Central memory CD8-positive, alpha-beta T cell (primary cell): ENCODE measurements around the gene SOX13.

Experiments used
- ATAC-seq: fragments of 150-1000 bp; cut with Tn5 transposase; replicated peaks from 2 replicates; pipeline ENCODE4 v1.10.0; 2022; ENCODE audit warnings: mild to moderate bottlenecking, moderate FRiP score, moderate number of reproducible peaks; ENCODE audit not compliant: poor library complexity, severe bottlenecking; ENCODE audit errors: extremely low read depth
- DNase-seq, 2 donors: peaks; one replicate each; pipeline ENCODE4 v3.0.0; 2021; ENCODE audit warnings: low spot score in 2 of 2
- H3K27ac Mint-ChIP-seq: one replicate; pipeline ENCODE4 v1.8.0; 2022; ENCODE audit warnings: low read depth, mild to moderate bottlenecking, moderate library complexity, mixed read lengths
- H3K27me3 Mint-ChIP-seq: one replicate; pipeline ENCODE4 v1.8.0; 2022; ENCODE audit warnings: mixed read lengths
- H3K36me3 Mint-ChIP-seq: one replicate; pipeline ENCODE4 v1.8.0; 2022; ENCODE audit warnings: mild to moderate bottlenecking, moderate library complexity, mixed read lengths; ENCODE audit not compliant: insufficient read depth
- H3K4me1 Mint-ChIP-seq: one replicate; pipeline ENCODE4 v1.8.0; 2022; ENCODE audit warnings: mixed read lengths
- H3K4me3 Mint-ChIP-seq: one replicate; pipeline ENCODE4 v1.8.0; 2022; ENCODE audit warnings: mild to moderate bottlenecking, moderate library complexity, mixed read lengths
- H3K9me3 Mint-ChIP-seq: one replicate; pipeline ENCODE4 v1.8.0; 2022; ENCODE audit warnings: mixed read lengths

SOX13 gene

GRCh38 chr1:204105131-204105515 lies 32.2 kb downstream of the SOX13 start:
- peak overlapping the region; percentile 61 for H3K4me3 Mint-ChIP-seq
- peak overlapping the region; percentile 93 for H3K27ac Mint-ChIP-seq

GRCh38 chr1:204106825-204107224 lies 33.9 kb downstream of the SOX13 start:
- H3K4me1 Mint-ChIP-seq: peaks cover 51% of the 10 kb centered on the region
- no peak overlapping the region for H3K4me3 Mint-ChIP-seq
- ATAC-seq (no peak), DNase-seq (no peak)
- H3K36me3 Mint-ChIP-seq: no peaks in the 10 kb centered on the region
- no peaks in the 10 kb centered on the region for H3K9me3 Mint-ChIP-seq
- no peaks in the 10 kb centered on the region for H3K27me3 Mint-ChIP-seq
- no peak overlapping the region for H3K27ac Mint-ChIP-seq

More at GRCh38 chr1:204105131-204105515, 32.2 kb downstream of the SOX13 start:
- H3K27me3 Mint-ChIP-seq: no peaks in the 10 kb centered on the region
- ATAC-seq: no peak
- H3K4me1 Mint-ChIP-seq: peaks cover 53% of the 10 kb centered on the region
- no peak for DNase-seq
- no peaks in the 10 kb centered on the region for H3K36me3 Mint-ChIP-seq
- no peaks in the 10 kb centered on the region for H3K9me3 Mint-ChIP-seq

- Mint-ChIP-seq H3K27ac (peak overlapping the region; percentile 55), H3K4me1 (peaks cover 47% of the 10 kb centered on the region), H3K27me3 (no peaks in the 10 kb centered on the region), H3K9me3 (no peaks in the 10 kb centered on the region), H3K36me3 (no peaks in the 10 kb centered on the region), H3K4me3 (no peak overlapping the region)
- no peak for ATAC-seq
- no peak for DNase-seq
Observed at GRCh38 chr1:204107892-204108291, 35.0 kb downstream of the SOX13 start.

GRCh38 chr1:204108312-204109141 lies 35.6 kb downstream of the SOX13 start:
- peak overlapping the region; percentile 64 for H3K27ac Mint-ChIP-seq
- H3K4me1 Mint-ChIP-seq: peaks cover 45% of the 10 kb centered on the region

GRCh38 chr1:204110894-204111633 lies 38.1 kb downstream of the SOX13 start:
- ATAC-seq (no peak), DNase-seq (no peak)
- Mint-ChIP-seq H3K27ac (no peak overlapping the region), H3K4me1 (peaks cover 22% of the 10 kb centered on the region), H3K4me3 (no peak overlapping the region), H3K27me3 (no peaks in the 10 kb centered on the region), H3K9me3 (no peaks in the 10 kb centered on the region), H3K36me3 (no peaks in the 10 kb centered on the region)

More at GRCh38 chr1:204108312-204109141, 35.6 kb downstream of the SOX13 start:
- H3K27me3 Mint-ChIP-seq: no peaks in the 10 kb centered on the region
- H3K9me3 Mint-ChIP-seq: no peaks in the 10 kb centered on the region
- ATAC-seq (no peak), DNase-seq (no peak)
- H3K4me3 Mint-ChIP-seq: no peak overlapping the region
- H3K36me3 Mint-ChIP-seq: no peaks in the 10 kb centered on the region

- Mint-ChIP-seq H3K4me1 (peaks cover 14% of the 10 kb centered on the region), H3K9me3 (no peaks in the 10 kb centered on the region), H3K27ac (no peak overlapping the region), H3K36me3 (peaks cover 3% of the 10 kb centered on the region), H3K27me3 (no peaks in the 10 kb centered on the region), H3K4me3 (no peak overlapping the region)
- ATAC-seq: no peak
- no peak for DNase-seq
Observed at GRCh38 chr1:204112876-204113730, 40.2 kb downstream of the SOX13 start.

- DNase-seq (no peak), ATAC-seq (no peak)
- peaks cover 13% of the 10 kb centered on the region for H3K4me1 Mint-ChIP-seq
- no peak overlapping the region for H3K27ac Mint-ChIP-seq
- H3K9me3 Mint-ChIP-seq: no peaks in the 10 kb centered on the region
- H3K4me3 Mint-ChIP-seq: no peak overlapping the region
- no peaks in the 10 kb centered on the region for H3K27me3 Mint-ChIP-seq
- H3K36me3 Mint-ChIP-seq: peaks cover 3% of the 10 kb centered on the region
Observed at GRCh38 chr1:204113896-204114295, 41.0 kb downstream of the SOX13 start.

GRCh38 chr1:204114606-204115005 lies 41.7 kb downstream of the SOX13 start:
- H3K4me1 Mint-ChIP-seq: peaks cover 11% of the 10 kb centered on the region
- H3K36me3 Mint-ChIP-seq: peaks cover 3% of the 10 kb centered on the region
- H3K27ac Mint-ChIP-seq: no peak overlapping the region

GRCh38 chr1:204115116-204115515 lies 42.2 kb downstream of the SOX13 start:
- Mint-ChIP-seq H3K9me3 (no peaks in the 10 kb centered on the region), H3K4me3 (no peak overlapping the region), H3K4me1 (peaks cover 11% of the 10 kb centered on the region), H3K36me3 (peaks cover 5% of the 10 kb centered on the region), H3K27ac (no peak overlapping the region), H3K27me3 (no peaks in the 10 kb centered on the region)
- DNase-seq (no peak), ATAC-seq (no peak)

More at GRCh38 chr1:204114606-204115005, 41.7 kb downstream of the SOX13 start:
- no peaks in the 10 kb centered on the region for H3K27me3 Mint-ChIP-seq
- H3K4me3 Mint-ChIP-seq: no peak overlapping the region
- ATAC-seq: no peak
- no peak for DNase-seq
- H3K9me3 Mint-ChIP-seq: no peaks in the 10 kb centered on the region

GRCh38 chr1:204116539-204116938 lies 43.6 kb downstream of the SOX13 start:
- DNase-seq (no peak), ATAC-seq (no peak)
- H3K4me1 Mint-ChIP-seq: peaks cover 11% of the 10 kb centered on the region
- H3K27me3 Mint-ChIP-seq: no peaks in the 10 kb centered on the region
- H3K36me3 Mint-ChIP-seq: peaks cover 6% of the 10 kb centered on the region
- no peak overlapping the region for H3K27ac Mint-ChIP-seq
- H3K9me3 Mint-ChIP-seq: no peaks in the 10 kb centered on the region
- H3K4me3 Mint-ChIP-seq: no peak overlapping the region

GRCh38 chr1:204121840-204122555 lies 49.1 kb downstream of the SOX13 start:
- no peaks in the 10 kb centered on the region for H3K27me3 Mint-ChIP-seq
- no peak for ATAC-seq
- H3K4me1 Mint-ChIP-seq: no peaks in the 10 kb centered on the region
- H3K4me3 Mint-ChIP-seq: no peak overlapping the region
- H3K9me3 Mint-ChIP-seq: no peaks in the 10 kb centered on the region
- no peak for DNase-seq
- peaks cover 9% of the 10 kb centered on the region for H3K36me3 Mint-ChIP-seq
- H3K27ac Mint-ChIP-seq: no peak overlapping the region

GRCh38 chr1:204123376-204123775 lies 50.5 kb downstream of the SOX13 start:
- no peak for DNase-seq
- H3K27ac Mint-ChIP-seq: no peak overlapping the region

More at GRCh38 chr1:204123376-204123775, 50.5 kb downstream of the SOX13 start:
- ATAC-seq: no peak
- H3K9me3 Mint-ChIP-seq: no peaks in the 10 kb centered on the region
- no peak overlapping the region for H3K4me3 Mint-ChIP-seq
- no peaks in the 10 kb centered on the region for H3K27me3 Mint-ChIP-seq
- H3K4me1 Mint-ChIP-seq: no peaks in the 10 kb centered on the region
- H3K36me3 Mint-ChIP-seq: peaks cover 7% of the 10 kb centered on the region
